Activated naive CD4-positive, alpha-beta T cell treated with anti-CD3 and anti-CD28 coated beads for 36 hours (primary cell): ENCODE measurements around the gene ZHX3. TPM values are rescaled to one million over a fixed set of nuclear protein-coding genes. Genes with fewer than 3 reads are reported as not detected.

Experiments
- CTCF ChIA-PET: fragments of 350-600 bp; sonication (Branson Sonifier 250); formaldehyde crosslinking; loops from one replicate; lab custom pipeline; 2021; ENCODE audit warnings: antibody characterized with exemption; lab: Charles Lee
- DNase-seq: peaks from one replicate; pipeline ENCODE4 v3.0.0-alpha.2; 2020
- H3K27ac Mint-ChIP-seq: one replicate; pipeline ENCODE4 v1.8.0; 2021; ENCODE audit warnings: mild to moderate bottlenecking, mixed read lengths
- H3K27me3 Mint-ChIP-seq: one replicate; pipeline ENCODE4 v1.8.0; 2021; ENCODE audit warnings: low read depth, mixed read lengths
- H3K36me3 Mint-ChIP-seq: one replicate; pipeline ENCODE4 v1.8.0; 2021; ENCODE audit warnings: low read depth, mixed read lengths
- H3K4me1 Mint-ChIP-seq: one replicate; pipeline ENCODE4 v1.8.0; 2021; ENCODE audit warnings: low read depth, mixed read lengths
- H3K4me3 Mint-ChIP-seq: one replicate; pipeline ENCODE4 v1.8.0; 2021; ENCODE audit warnings: mild to moderate bottlenecking, moderate library complexity, mixed read lengths
- H3K9me3 Mint-ChIP-seq: one replicate; pipeline ENCODE4 v1.8.0; 2021; ENCODE audit warnings: mixed read lengths
- intact Hi-C: fragments of 100-400 bp; cut with micrococcal nuclease; formaldehyde crosslinking; loops from one replicate; pipeline ENCODE4 v1.15.1; 2023
- total RNA-seq, 2 experiments: library from RNA; stranded (reverse); gene quantifications; one replicate each; pipeline ENCODE4 v1.2.3, GENCODE V29; 2021

Gene ZHX3
- total RNA-seq, 2 experiments from 2014 or later = 9.4 to 9.9 TPM

GRCh38 chr20:41359541-41360011, 42.0 kb upstream of the ZHX3 start:
- Mint-ChIP-seq H3K27ac (no peak overlapping the region), H3K27me3 (no peaks in the 10 kb centered on the region), H3K4me1 (no peaks in the 10 kb centered on the region), H3K4me3 (no peak overlapping the region), H3K36me3 (no peaks in the 10 kb centered on the region), H3K9me3 (no peaks in the 10 kb centered on the region)
- intact Hi-C loops = no loop called here
- CTCF ChIA-PET = interaction anchor here (0.6 kb wide), 1 partner anchor 293 kb away, joined by 3 read pairs; no protein-coding TSS in a partner anchor
- DNase-seq = no peak

- H3K36me3 Mint-ChIP-seq = no peaks in the 10 kb centered on the region
Observed at GRCh38 chr20:41358717-41359116, 41.2 kb upstream of the ZHX3 start.

GRCh38 chr20:41358230-41358629, 40.7 kb upstream of the ZHX3 start:
- CTCF ChIA-PET = no interaction called here
- H3K4me1 Mint-ChIP-seq = no peaks in the 10 kb centered on the region
- H3K9me3 Mint-ChIP-seq = no peaks in the 10 kb centered on the region
- no peak for DNase-seq
- no peaks in the 10 kb centered on the region for H3K27me3 Mint-ChIP-seq
- no peak overlapping the region for H3K27ac Mint-ChIP-seq
- intact Hi-C loops = no loop called here
- H3K4me3 Mint-ChIP-seq = no peak overlapping the region
- no peaks in the 10 kb centered on the region for H3K36me3 Mint-ChIP-seq

More at GRCh38 chr20:41358717-41359116, 41.2 kb upstream of the ZHX3 start:
- Mint-ChIP-seq H3K4me3 (no peak overlapping the region), H3K9me3 (no peaks in the 10 kb centered on the region), H3K27me3 (no peaks in the 10 kb centered on the region), H3K27ac (no peak overlapping the region), H3K4me1 (no peaks in the 10 kb centered on the region)
- DNase-seq = no peak
- CTCF ChIA-PET = no interaction called here
- intact Hi-C loops = no loop called here

- Mint-ChIP-seq H3K27ac (no peak overlapping the region), H3K4me3 (no peak overlapping the region), H3K9me3 (no peaks in the 10 kb centered on the region), H3K36me3 (no peaks in the 10 kb centered on the region), H3K27me3 (no peaks in the 10 kb centered on the region), H3K4me1 (no peaks in the 10 kb centered on the region)
- CTCF ChIA-PET = no interaction called here
- intact Hi-C loops = no loop called here
- DNase-seq = no peak
Observed at GRCh38 chr20:41357424-41358163, 40.1 kb upstream of the ZHX3 start.

GRCh38 chr20:41356951-41357350, 39.4 kb upstream of the ZHX3 start:
- intact Hi-C loops = no loop called here

GRCh38 chr20:41355598-41356203, 38.2 kb upstream of the ZHX3 start:
- no peaks in the 10 kb centered on the region for H3K27me3 Mint-ChIP-seq
- no peak overlapping the region for H3K4me3 Mint-ChIP-seq
- no peaks in the 10 kb centered on the region for H3K9me3 Mint-ChIP-seq
- DNase-seq = no peak
- no peak overlapping the region for H3K27ac Mint-ChIP-seq
- no peaks in the 10 kb centered on the region for H3K4me1 Mint-ChIP-seq
- no peaks in the 10 kb centered on the region for H3K36me3 Mint-ChIP-seq
- CTCF ChIA-PET = no interaction called here
- intact Hi-C loops = no loop called here

More at GRCh38 chr20:41356951-41357350, 39.4 kb upstream of the ZHX3 start:
- Mint-ChIP-seq H3K36me3 (no peaks in the 10 kb centered on the region), H3K4me3 (no peak overlapping the region), H3K27me3 (no peaks in the 10 kb centered on the region), H3K27ac (no peak overlapping the region), H3K4me1 (no peaks in the 10 kb centered on the region), H3K9me3 (no peaks in the 10 kb centered on the region)
- CTCF ChIA-PET = no interaction called here
- no peak for DNase-seq

GRCh38 chr20:41355192-41355591, 37.7 kb upstream of the ZHX3 start:
- DNase-seq = no peak
- intact Hi-C loops = no loop called here
- Mint-ChIP-seq H3K9me3 (no peaks in the 10 kb centered on the region), H3K4me1 (no peaks in the 10 kb centered on the region), H3K36me3 (no peaks in the 10 kb centered on the region), H3K27ac (no peak overlapping the region), H3K4me3 (no peak overlapping the region), H3K27me3 (no peaks in the 10 kb centered on the region)
- CTCF ChIA-PET = no interaction called here

- H3K36me3 Mint-ChIP-seq = no peaks in the 10 kb centered on the region
- intact Hi-C loops = no loop called here
- H3K27ac Mint-ChIP-seq = no peak overlapping the region
- no peaks in the 10 kb centered on the region for H3K4me1 Mint-ChIP-seq
- H3K27me3 Mint-ChIP-seq = no peaks in the 10 kb centered on the region
- no peak overlapping the region for H3K4me3 Mint-ChIP-seq
- CTCF ChIA-PET = no interaction called here
- H3K9me3 Mint-ChIP-seq = no peaks in the 10 kb centered on the region
- no peak for DNase-seq
Observed at GRCh38 chr20:41353530-41353929, 36.0 kb upstream of the ZHX3 start.

- Mint-ChIP-seq H3K4me1 (no peaks in the 10 kb centered on the region), H3K9me3 (no peaks in the 10 kb centered on the region), H3K4me3 (no peak overlapping the region), H3K27me3 (no peaks in the 10 kb centered on the region), H3K27ac (no peak overlapping the region), H3K36me3 (no peaks in the 10 kb centered on the region)
- CTCF ChIA-PET = no interaction called here
- DNase-seq = no peak
- intact Hi-C loops = no loop called here
Observed at GRCh38 chr20:41352666-41353065, 35.1 kb upstream of the ZHX3 start.

GRCh38 chr20:41352106-41352505, 34.6 kb upstream of the ZHX3 start:
- H3K27ac Mint-ChIP-seq = no peak overlapping the region
- CTCF ChIA-PET = no interaction called here
- H3K9me3 Mint-ChIP-seq = no peaks in the 10 kb centered on the region
- H3K4me3 Mint-ChIP-seq = no peak overlapping the region
- no peaks in the 10 kb centered on the region for H3K27me3 Mint-ChIP-seq
- intact Hi-C loops = no loop called here
- H3K4me1 Mint-ChIP-seq = no peaks in the 10 kb centered on the region
- no peaks in the 10 kb centered on the region for H3K36me3 Mint-ChIP-seq
- no peak for DNase-seq

- intact Hi-C loops = no loop called here
- CTCF ChIA-PET = interaction anchor here (0.8 kb wide), 2 partner anchors 11 to 349 kb away, joined by 3 read pairs; no protein-coding TSS in a partner anchor
- Mint-ChIP-seq H3K4me3 (no peak overlapping the region), H3K27ac (no peak overlapping the region), H3K4me1 (no peaks in the 10 kb centered on the region), H3K9me3 (no peaks in the 10 kb centered on the region), H3K27me3 (no peaks in the 10 kb centered on the region), H3K36me3 (no peaks in the 10 kb centered on the region)
- DNase-seq = no peak
Observed at GRCh38 chr20:41350408-41350962, 33.0 kb upstream of the ZHX3 start.

- intact Hi-C loops = loop anchor here (10.0 kb wide), 1 partner anchor 265 kb away; the partner anchor contains the start of gene CHD6
- DNase-seq = no peak
- no peaks in the 10 kb centered on the region for H3K36me3 Mint-ChIP-seq
- no peak overlapping the region for H3K4me3 Mint-ChIP-seq
- H3K27ac Mint-ChIP-seq = no peak overlapping the region
- no peaks in the 10 kb centered on the region for H3K4me1 Mint-ChIP-seq
- no peaks in the 10 kb centered on the region for H3K9me3 Mint-ChIP-seq
- CTCF ChIA-PET = interaction anchor here (0.8 kb wide), 2 partner anchors 11 to 349 kb away, joined by 3 read pairs; no protein-coding TSS in a partner anchor
- no peaks in the 10 kb centered on the region for H3K27me3 Mint-ChIP-seq
Observed at GRCh38 chr20:41349943-41350342, 32.4 kb upstream of the ZHX3 start.
